ENCODE results near the gene GALNT10. TPM values are rescaled to one million over a fixed set of nuclear protein-coding genes. Genes with fewer than 3 reads are reported as not detected.

Gene GALNT10
- total RNA-seq = 91.2 and 182 TPM in 2 replicates

GRCh38 chr5:154190595-154191304 lies at the start of gene GALNT10:
Gene GALNT10, plus strand, starts transcription at chr5:154190733. Its CDS starts 134 bp downstream, at chr5:154190867.

GRCh38 chr5:154445422-154446194 lies 255.1 kb downstream of the GALNT10 start, which contains the start of gene SAP30L:
Gene SAP30L, plus strand, starts transcription at chr5:154445997. Its CDS starts 608 bp downstream, at chr5:154446605.

Other genes with a start within 250 kb of the GALNT10 start
- 39.5 and 50.0 TPM in 2 replicates for gene FAM114A2, start 151.8 kb upstream of the GALNT10 start, total RNA-seq
- gene MFAP3, start 151.8 kb upstream of the GALNT10 start, total RNA-seq = 61.5 and 100 TPM in 2 replicates